IPS-18c (cell line): ENCODE results near the gene PREX1.

ENCODE experiments used
- H3K4me3 ChIP-seq: 2 replicates; pipeline ENCODE4 v1.7.0; 2013; ENCODE audit warnings: low read depth, mild to moderate bottlenecking, low read length, moderate library complexity; ENCODE audit not compliant: insufficient read depth
- H3K9me3 ChIP-seq: one replicate; pipeline ENCODE4 v1.6.1; 2013; ENCODE audit warnings: mild to moderate bottlenecking, low read length, moderate library complexity; ENCODE audit not compliant: control insufficient read depth, insufficient read depth

Gene PREX1

DNA sequence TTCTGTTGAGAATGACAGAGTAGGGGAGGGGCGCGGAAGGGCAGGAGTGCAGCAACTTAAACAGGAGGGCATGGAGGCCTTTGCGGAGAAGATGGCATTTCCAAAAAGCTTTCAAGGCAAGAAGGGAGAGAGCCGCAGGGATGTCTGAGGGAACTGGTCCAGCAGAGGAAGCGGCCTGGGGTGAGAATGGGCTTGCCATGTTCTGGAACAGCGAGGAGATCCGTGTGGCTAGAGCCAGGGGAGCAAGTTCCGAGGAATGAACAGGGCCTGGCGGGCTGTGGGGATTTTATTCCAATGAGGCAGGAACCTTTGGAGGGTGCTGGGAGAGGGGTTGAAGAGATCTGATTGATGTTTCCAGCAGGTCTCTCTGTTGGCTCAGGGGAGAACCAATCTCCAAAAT, 86.1 kb downstream of the PREX1 start:
- H3K9me3 ChIP-seq = peaks cover 2% of the 10 kb centered on the region
- H3K4me3 ChIP-seq = no peak overlapping the region

- Histone ChIP-seq H3K9me3 (peaks cover 2% of the 10 kb centered on the region), H3K4me3 (no peak overlapping the region)
Measured at GRCh38 chr20:48740712-48741111, 87.1 kb downstream of the PREX1 start.

GRCh38 chr20:48740292-48740649, 87.5 kb downstream of the PREX1 start:
- H3K9me3 ChIP-seq = peaks cover 2% of the 10 kb centered on the region

GRCh38 chr20:48739395-48740291, 88.2 kb downstream of the PREX1 start:
- H3K4me3 ChIP-seq = no peak overlapping the region
- peaks cover 2% of the 10 kb centered on the region for H3K9me3 ChIP-seq

More at GRCh38 chr20:48740292-48740649, 87.5 kb downstream of the PREX1 start:
- no peak overlapping the region for H3K4me3 ChIP-seq

GRCh38 chr20:48738399-48739304, 89.1 kb downstream of the PREX1 start:
- Histone ChIP-seq H3K9me3 (peaks cover 2% of the 10 kb centered on the region), H3K4me3 (no peak overlapping the region)

- Histone ChIP-seq H3K9me3 (peaks cover 2% of the 10 kb centered on the region), H3K4me3 (no peak overlapping the region)
Measured at GRCh38 chr20:48738094-48738398, 89.8 kb downstream of the PREX1 start.

DNA sequence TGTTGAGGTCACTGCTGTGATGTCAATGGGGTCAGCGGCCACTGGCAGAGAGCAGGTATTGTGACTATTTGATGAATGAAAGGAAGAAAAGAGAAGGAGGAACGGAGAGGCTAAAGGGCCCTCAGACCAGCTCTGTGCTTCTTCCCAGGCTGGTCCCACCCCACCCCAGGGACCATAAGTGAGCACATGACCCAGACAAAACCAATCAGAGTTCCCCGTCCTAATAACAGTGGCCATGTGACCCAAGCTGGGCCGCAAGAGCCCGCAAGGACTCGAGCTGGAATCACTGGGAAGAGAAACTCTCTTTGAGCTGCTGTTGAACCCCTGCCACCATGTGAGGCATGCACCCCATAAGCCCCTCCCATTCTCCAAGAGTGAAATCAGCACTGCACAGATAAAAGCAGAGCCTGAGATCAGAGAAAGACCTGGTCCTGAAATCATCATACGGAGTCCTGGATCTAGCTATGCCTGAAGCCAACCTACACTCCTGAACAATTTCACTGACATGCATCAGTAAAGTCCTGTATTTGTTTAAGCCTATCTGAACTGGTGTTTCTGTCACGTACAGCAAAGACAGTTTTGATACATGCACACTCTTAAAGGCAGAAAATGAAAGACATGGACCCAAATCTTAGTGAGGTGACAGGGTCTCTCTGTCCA, 90.2 kb downstream of the PREX1 start:
- H3K4me3 ChIP-seq = no peak overlapping the region
- peaks cover 4% of the 10 kb centered on the region for H3K9me3 ChIP-seq

DNA sequence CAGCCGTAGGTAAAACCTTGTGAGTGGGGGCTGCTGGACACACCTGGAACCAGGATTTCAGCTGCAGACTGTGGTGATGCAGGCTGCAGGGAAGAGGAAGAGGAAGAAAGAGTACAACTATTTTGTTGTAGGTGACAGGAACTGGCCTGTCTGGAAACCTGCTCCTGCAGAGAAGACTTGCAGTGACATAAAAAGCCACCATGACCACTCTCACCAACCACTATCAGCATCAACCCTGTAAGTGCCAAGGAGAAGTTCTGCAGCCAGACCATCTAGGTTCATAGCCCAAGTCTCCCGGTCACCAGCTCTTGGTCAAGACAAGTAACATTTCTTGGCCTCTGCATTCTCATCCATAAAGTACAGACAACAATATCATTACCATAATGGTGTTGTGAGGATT, 91.2 kb downstream of the PREX1 start:
- H3K4me3 ChIP-seq = no peak overlapping the region
- H3K9me3 ChIP-seq = peaks cover 4% of the 10 kb centered on the region

DNA sequence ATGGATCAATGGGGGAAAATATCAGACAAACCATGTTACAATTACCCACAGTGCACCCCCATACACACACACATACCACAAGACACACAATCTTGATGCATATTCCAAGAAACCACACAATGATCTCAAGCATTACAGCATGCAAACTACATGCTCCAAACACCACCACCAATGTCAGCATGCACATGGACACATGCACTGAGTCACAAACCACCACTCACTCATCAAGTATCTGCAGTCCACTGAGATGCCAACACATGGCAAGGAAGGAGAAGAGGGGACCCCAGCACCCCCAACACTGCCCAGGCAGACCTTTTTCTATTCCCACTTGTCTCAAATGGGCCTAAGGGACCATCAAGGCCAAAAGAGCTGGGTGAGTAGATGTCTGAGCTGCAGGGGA, 91.6 kb downstream of the PREX1 start:
- no peak overlapping the region for H3K4me3 ChIP-seq
- peaks cover 4% of the 10 kb centered on the region for H3K9me3 ChIP-seq

GRCh38 chr20:48735112-48735511, 92.7 kb downstream of the PREX1 start:
- Histone ChIP-seq H3K4me3 (no peak overlapping the region), H3K9me3 (peaks cover 4% of the 10 kb centered on the region)

DNA sequence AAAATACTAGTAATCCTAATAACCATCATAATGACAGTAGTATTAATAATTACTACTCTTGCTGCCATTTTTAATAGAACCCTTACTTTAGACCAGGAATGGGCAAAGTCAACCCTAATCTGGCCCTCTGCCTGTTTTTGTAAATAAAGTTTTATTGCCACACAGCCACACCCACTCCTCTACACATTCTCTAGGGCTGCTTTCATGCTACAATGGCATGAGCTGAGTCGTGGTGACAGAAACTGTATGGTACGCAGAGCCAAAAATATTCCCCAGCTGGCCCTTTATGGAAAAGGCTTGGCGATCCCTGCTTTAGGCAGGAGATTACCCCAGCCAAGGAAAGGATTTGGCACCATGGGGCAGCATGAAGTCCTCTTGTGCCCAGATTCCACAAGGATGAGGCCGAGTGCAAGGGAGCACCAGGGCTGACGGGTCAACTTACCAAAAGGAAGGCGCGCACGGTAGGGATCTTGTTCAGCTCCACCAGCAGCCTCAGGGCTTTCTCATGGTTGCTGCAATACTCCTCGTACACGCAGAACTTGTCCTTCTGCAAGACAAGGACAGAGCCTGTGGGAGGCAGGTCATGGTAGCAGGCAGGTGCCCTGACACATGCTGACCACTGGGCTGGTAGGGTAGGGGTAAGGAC, 93.6 kb downstream of the PREX1 start:
- Histone ChIP-seq H3K9me3 (peaks cover 4% of the 10 kb centered on the region), H3K4me3 (no peak overlapping the region)

- Histone ChIP-seq H3K9me3 (peaks cover 4% of the 10 kb centered on the region), H3K4me3 (no peak overlapping the region)
Measured at GRCh38 chr20:48733296-48733790, 94.5 kb downstream of the PREX1 start.

GRCh38 chr20:48732081-48732829, 95.5 kb downstream of the PREX1 start:
- H3K4me3 ChIP-seq = no peak overlapping the region
- H3K9me3 ChIP-seq = peaks cover 2% of the 10 kb centered on the region

GRCh38 chr20:48731536-48731935, 96.3 kb downstream of the PREX1 start:
- Histone ChIP-seq H3K4me3 (no peak overlapping the region), H3K9me3 (peaks cover 2% of the 10 kb centered on the region)

- peaks cover 2% of the 10 kb centered on the region for H3K9me3 ChIP-seq
- H3K4me3 ChIP-seq = no peak overlapping the region
Measured at GRCh38 chr20:48730977-48731376, 96.8 kb downstream of the PREX1 start.

GRCh38 chr20:48729538-48729937, 98.3 kb downstream of the PREX1 start:
- Histone ChIP-seq H3K9me3 (peaks cover 2% of the 10 kb centered on the region), H3K4me3 (no peak overlapping the region)
